Endothelial cell of umbilical vein (primary cell): Measurements from ENCODE around the gene CSNK1G1. TPM values are rescaled to one million over a fixed set of nuclear protein-coding genes. Genes with fewer than 3 reads are reported as not detected.

Source experiments
- BruUV-seq: library from RNA; stranded (reverse); fragments of 400-500 nt; replicated peaks from 2 replicates; lab custom pipeline; 2021; lab: Mats Ljungman, UMichigan
- CTCF ChIA-PET: fragments of 300-600, 350-600 bp; sonication (Branson Sonifier 250); formaldehyde crosslinking; loops from one replicate; lab custom pipeline; 2021; ENCODE audit warnings: antibody characterized with exemption, inconsistent platforms; lab: Charles Lee
- POLR2A ChIA-PET: fragments of 300-600, 350-600 bp; sonication (Branson Sonifier 250); formaldehyde crosslinking; loops from one replicate; lab custom pipeline; 2021; ENCODE audit warnings: antibody characterized with exemption, inconsistent platforms; lab: Charles Lee
- DNase-seq: peaks from one replicate; pipeline ENCODE4 v3.0.0-alpha.2; 2011; ENCODE audit warnings: low read depth, low spot score
- FAIRE-seq: peaks from 2 replicates; lab custom pipeline; 2011; peaks lifted over from hg19 to GRCh38; lab: Jason Lieb, UNC
- H2AFZ ChIP-seq: 2 replicates; pipeline ENCODE4 v1.6.0; 2012; ENCODE audit warnings: low read depth, low read length, control low read depth, inconsistent platforms
- H3K27ac ChIP-seq: 2 replicates; pipeline ENCODE4 v1.5.1; 2011; ENCODE audit warnings: low read depth, mild to moderate bottlenecking, control low read depth, low read length, moderate library complexity; ENCODE audit not compliant: insufficient read depth
- H3K27me3 ChIP-seq, 2 experiments: 2 replicates each; pipeline versions ENCODE4 v1.6.0 to v1.6.1; 2011; ENCODE audit warnings: low read length in 2 of 2, mixed read lengths in 1 of 2; ENCODE audit not compliant: control insufficient read depth in 2 of 2, insufficient read depth in 2 of 2
- H3K36me3 ChIP-seq, 2 experiments: 2 replicates in 1 of 2; 3 replicates in 1 of 2; pipeline ENCODE4 v1.5.1; 2011; ENCODE audit warnings: low read length in 2 of 2, mild to moderate bottlenecking in 1 of 2, moderate library complexity in 1 of 2; ENCODE audit not compliant: control insufficient read depth in 2 of 2, insufficient read depth in 2 of 2; ENCODE audit errors: extremely low read depth in 1 of 2
- H3K4me1 ChIP-seq: 3 replicates; pipeline ENCODE4 v1.5.1; 2011; ENCODE audit warnings: mild to moderate bottlenecking, low read length; ENCODE audit not compliant: control insufficient read depth, insufficient read depth; ENCODE audit errors: extremely low read depth
- H3K4me2 ChIP-seq: 2 replicates; pipeline ENCODE4 v1.6.1; 2011; ENCODE audit warnings: low read length, control low read depth, mixed read lengths; ENCODE audit not compliant: insufficient read depth
- H3K4me3 ChIP-seq, 3 experiments: fragments of 200-600 bp in 1 of 3; sonication (generic), shearing (Covaris generic) in 1 of 3; replicated peaks in 1 of 3; 2 replicates each; pipeline ENCODE4 v1.5.1; 2011 to 2016; ENCODE audit warnings: control low read depth in 3 of 3, low read length in 3 of 3, mild to moderate bottlenecking in 2 of 3, inconsistent platforms in 1 of 3, low read depth in 1 of 3, moderate library complexity in 1 of 3; ENCODE audit not compliant: insufficient read depth in 1 of 3
- H3K79me2 ChIP-seq: 2 replicates; pipeline ENCODE4 v1.6.0; 2012; ENCODE audit warnings: low read length, inconsistent platforms; ENCODE audit not compliant: control insufficient read depth, insufficient read depth
- H3K9ac ChIP-seq: replicated peaks from 2 replicates; pipeline ENCODE3; 2011; ENCODE audit warnings: low read length, control low read depth; ENCODE audit not compliant: insufficient read depth; ENCODE audit errors: extremely low read depth
- H3K9me1 ChIP-seq: replicated peaks from 3 replicates; pipeline ENCODE4 v1.6.0; 2011; ENCODE audit warnings: mild to moderate bottlenecking, low read length; ENCODE audit not compliant: control insufficient read depth, insufficient read depth; ENCODE audit errors: extremely low read depth
- H3K9me3 ChIP-seq: replicated peaks from 2 replicates; pipeline ENCODE4 v1.5.1; 2012; ENCODE audit warnings: low read length, inconsistent platforms; ENCODE audit not compliant: control insufficient read depth, insufficient read depth
- H4K20me1 ChIP-seq: replicated peaks from 2 replicates; pipeline ENCODE3; 2011; ENCODE audit warnings: mild to moderate bottlenecking, low read length; ENCODE audit not compliant: control insufficient read depth, insufficient read depth; ENCODE audit errors: extremely low read depth
- CTCF ChIP-seq, 2 donors: IDR thresholded peaks; 1 replicate in 1 of 2; 2 replicates in 1 of 2; pipeline ENCODE4 v1.5.1; 2011; ENCODE audit warnings: low read length in 2 of 2, mild to moderate bottlenecking in 2 of 2, moderate library complexity in 2 of 2, control low read depth in 1 of 2, inconsistent platforms in 1 of 2, low read depth in 1 of 2; ENCODE audit not compliant: insufficient read depth in 1 of 2; ENCODE audit errors: extremely low read depth in 1 of 2
- EZH2 ChIP-seq: IDR thresholded peaks from 2 replicates; pipeline ENCODE4 v1.6.1; 2012; ENCODE audit warnings: borderline replicate concordance, low read depth, mild to moderate bottlenecking, moderate library complexity, low read length, inconsistent platforms; ENCODE audit not compliant: severe bottlenecking
- FOS ChIP-seq: IDR thresholded peaks from 2 replicates; pipeline ENCODE4 v1.6.1; 2011; ENCODE audit warnings: mild to moderate bottlenecking, low read length, moderate library complexity, borderline replicate concordance; ENCODE audit not compliant: insufficient read depth
- GATA2 ChIP-seq: IDR thresholded peaks from 2 replicates; pipeline ENCODE4 v1.7.0; 2011; ENCODE audit warnings: low read depth, mild to moderate bottlenecking, moderate library complexity, mixed read lengths, low read length; ENCODE audit not compliant: insufficient read length, insufficient read depth
- JUN ChIP-seq: IDR thresholded peaks from 2 replicates; pipeline ENCODE4 v1.6.1; 2011; ENCODE audit warnings: borderline replicate concordance, low read depth; ENCODE audit not compliant: insufficient read length, insufficient read depth
- MAX ChIP-seq: IDR thresholded peaks from 2 replicates; pipeline ENCODE4 v1.6.1; 2011; ENCODE audit not compliant: insufficient read depth, insufficient read length
- MYC ChIP-seq: IDR thresholded peaks from one replicate; pipeline ENCODE4 v1.6.1; 2011; ENCODE audit warnings: mild to moderate bottlenecking, low read depth, low read length
- POLR2A ChIP-seq: IDR thresholded peaks from 2 replicates; pipeline ENCODE4 v1.6.1; 2012; ENCODE audit warnings: low read depth, mild to moderate bottlenecking, control low read depth, low read length
- POLR2AphosphoS5 ChIP-seq: IDR thresholded peaks from 2 replicates; pipeline ENCODE4 v1.6.1; 2012; ENCODE audit warnings: low read depth, mild to moderate bottlenecking, control low read depth, low read length, moderate library complexity; ENCODE audit not compliant: insufficient read depth
- dilution Hi-C: fragments of 300-500 bp; cut with MboI; formaldehyde crosslinking; loops from one replicate; pipeline ENCODE4 v1.15.0; 2019; ENCODE audit warnings: low sequenced_read_pairs; ENCODE audit not compliant: extremely low pct_ligation_motif_present
- intact Hi-C: fragments of 100-400 bp; cut with micrococcal nuclease; formaldehyde crosslinking; loops from one replicate; pipeline ENCODE4 v1.10.0; 2022
- polyA plus RNA-seq, 4 experiments: library from polyadenylated mRNA; depleted of rRNA in 3 of 4; stranded (reverse) in 3 of 4; unstranded in 1 of 4; fragments of >200 nt; gene quantifications; 2 replicates each; pipeline versions ENCODE4 v1.2.1 to v1.2.3, GENCODE V29; 2011 to 2012; ENCODE audit warnings: missing spikeins in 1 of 4
- total RNA-seq: library from RNA; stranded (reverse); gene quantifications from 2 replicates; pipeline ENCODE4 v1.2.3, GENCODE V29; 2021

The CSNK1G1 gene
- total and polyA plus RNA-seq, 2 donors (not counting 3 experiments of a cell fraction or from before 2014, with no cell fraction given): 9.0 to 31.7 TPM

- POLR2A ChIA-PET: no interaction called here
- no peaks in the 10 kb centered on the region for H3K27me3 ChIP-seq
- no TSS peak for BruUV-seq
Observed at GRCh38 chr15:64216730-64217428, 139.1 kb downstream of the CSNK1G1 start.

More at GRCh38 chr15:64216730-64217428, 139.1 kb downstream of the CSNK1G1 start:
- Histone ChIP-seq H3K9me1 (no peaks in the 10 kb centered on the region), H3K9ac (no peak overlapping the region), H3K4me1 (no peaks in the 10 kb centered on the region), H3K9me3 (no peaks in the 10 kb centered on the region), H4K20me1 (no peaks in the 10 kb centered on the region), H3K27ac (no peak overlapping the region), H3K4me3 (no peak overlapping the region), H3K4me2 (no peak overlapping the region), H3K36me3 (peaks cover 0 to 8% of the 10 kb centered on the region in 2 experiments), H2AFZ (no peak overlapping the region), H3K79me2 (no peaks in the 10 kb centered on the region)
- CTCF ChIA-PET: interaction anchor here (0.6 to 2.0 kb wide), 3 partner anchors 10 to 131 kb away, joined by 3 to 6 read pairs (median 4); no protein-coding TSS in a partner anchor
- dilution Hi-C loops: no loop called here
- TF ChIP-seq CTCF (IDR thresholded peaks at IDR 0.05; ENCODE audit: extremely low read depth in 1 of 2, insufficient read depth in 1 of 2, low read depth in 1 of 2, low read length in 2 of 2) (no peak), POLR2AphosphoS5 (no peak), GATA2 (no peak), FOS (no peak), MYC (no peak), MAX (no peak), POLR2A (no peak), EZH2 (no peak), JUN (no peak)
- intact Hi-C loops: loop anchor here (10.0 kb wide), 1 partner anchor 438 kb away; no protein-coding TSS in a partner anchor
- DNase-seq (peak; percentile 77), FAIRE-seq (no peak)
